GM21526 (cell line): Measurements from ENCODE around the gene SH3GLB2.

Experiments
- ATAC-seq: cut with Tn5 transposase; IDR thresholded peaks from one replicate; pipeline ENCODE4 v1.9.1; 2021; ENCODE audit warnings: moderate library complexity; ENCODE audit not compliant: unreplicated experiment, low FRiP score

Gene SH3GLB2

DNA sequence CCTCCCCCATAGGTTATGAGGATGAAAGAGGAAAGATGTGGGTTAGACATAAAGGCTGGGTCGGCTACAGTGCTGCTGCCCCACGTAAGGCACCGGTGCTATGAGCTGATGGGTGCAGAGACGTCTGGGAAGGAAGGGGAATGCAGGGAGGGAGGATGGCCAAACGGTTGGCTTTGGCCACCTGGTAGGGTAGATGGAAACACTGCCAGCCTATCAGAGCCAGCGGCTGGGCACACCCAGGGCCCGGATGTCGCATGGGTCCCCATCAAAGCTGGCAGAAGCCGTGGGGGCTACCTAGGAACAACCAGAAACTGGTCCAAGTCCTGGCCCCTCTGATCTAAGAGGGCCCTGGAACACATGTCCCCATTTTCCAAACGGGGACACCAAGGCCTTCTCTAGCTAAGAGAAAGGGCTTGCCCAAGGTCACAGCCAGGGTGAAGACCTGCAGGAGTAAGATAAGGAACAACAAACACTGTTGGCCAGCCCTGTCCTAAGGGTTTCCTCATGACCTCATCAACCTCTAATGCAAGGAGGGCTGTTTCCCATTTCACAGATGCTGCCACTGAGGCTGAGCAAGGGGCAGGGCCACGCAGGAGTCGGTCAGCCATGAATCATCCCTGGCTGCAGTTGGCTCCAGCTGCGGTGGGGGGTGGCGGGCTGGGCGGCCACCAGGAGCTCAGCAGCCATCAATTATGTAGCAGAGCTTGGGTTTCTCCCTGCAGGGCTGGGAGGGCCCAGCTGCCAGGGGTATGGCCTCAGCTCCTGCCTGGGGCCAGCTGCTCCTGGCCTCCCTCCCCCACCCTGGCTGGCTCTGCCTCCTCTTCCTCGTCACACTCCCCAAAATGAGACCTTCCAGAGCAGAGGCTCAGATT is 4.9 kb downstream of the SH3GLB2 start:
- no peak for ATAC-seq

DNA sequence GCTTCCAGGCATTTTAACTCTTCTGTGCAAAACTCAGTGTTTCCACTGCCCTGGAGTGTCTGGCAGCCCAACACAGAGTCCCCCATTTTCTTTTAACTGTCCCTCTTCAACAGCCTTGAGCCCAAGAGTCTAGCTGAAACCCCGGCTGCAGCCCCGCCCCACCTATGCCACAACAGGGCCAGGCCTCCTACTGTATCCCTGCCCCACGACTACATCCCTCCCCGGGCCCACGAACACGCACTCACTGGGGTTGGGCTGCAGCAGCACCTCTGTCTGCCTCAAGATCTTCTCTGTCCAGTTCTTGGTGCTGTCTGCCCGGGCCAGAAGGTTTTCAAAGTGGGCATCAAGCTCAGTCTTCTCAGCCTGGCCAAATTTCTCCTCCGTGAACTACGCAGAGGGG is 6.1 kb downstream of the SH3GLB2 start:
- no peak for ATAC-seq

DNA sequence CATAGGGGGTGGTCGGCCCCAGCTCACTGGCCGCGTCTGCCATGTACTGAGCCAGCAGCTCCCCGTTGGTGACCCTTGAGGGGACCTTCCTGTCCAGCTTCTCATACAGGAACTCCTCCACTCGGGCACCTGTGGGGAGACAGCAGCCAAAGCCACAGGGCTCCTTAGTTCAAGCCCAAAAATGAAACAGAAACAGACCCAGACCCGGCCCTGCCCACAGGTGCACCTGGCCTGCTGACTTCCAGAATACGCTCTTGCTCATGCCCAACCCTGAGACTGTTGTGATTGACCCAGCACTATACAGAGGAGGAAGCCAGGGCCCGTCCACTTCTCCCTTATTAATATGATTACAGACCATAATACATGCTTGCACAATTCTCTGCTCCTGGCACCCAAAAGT is 7.0 kb downstream of the SH3GLB2 start:
- ATAC-seq, result no peak

DNA sequence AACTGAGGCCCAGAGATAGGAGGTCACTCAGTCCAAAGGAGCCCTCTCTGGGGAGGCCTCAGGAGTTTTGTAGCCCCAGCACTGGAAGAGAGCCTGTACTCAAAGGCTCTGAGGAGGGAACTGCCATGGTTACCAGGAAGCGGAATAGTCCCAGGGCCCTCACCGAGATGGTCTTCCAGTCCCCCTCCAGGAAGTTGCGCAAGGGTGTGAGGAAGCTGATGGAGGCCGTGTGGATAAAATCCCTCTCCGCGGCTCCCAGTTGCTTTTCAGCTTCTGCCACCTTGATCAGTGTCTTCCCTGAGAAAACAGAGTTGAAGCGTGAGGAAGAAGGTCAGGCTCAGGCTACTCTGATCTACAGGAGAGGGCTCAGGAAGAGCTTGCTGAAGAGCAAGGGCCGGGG is 13.5 kb downstream of the SH3GLB2 start:
- no peak for ATAC-seq

DNA sequence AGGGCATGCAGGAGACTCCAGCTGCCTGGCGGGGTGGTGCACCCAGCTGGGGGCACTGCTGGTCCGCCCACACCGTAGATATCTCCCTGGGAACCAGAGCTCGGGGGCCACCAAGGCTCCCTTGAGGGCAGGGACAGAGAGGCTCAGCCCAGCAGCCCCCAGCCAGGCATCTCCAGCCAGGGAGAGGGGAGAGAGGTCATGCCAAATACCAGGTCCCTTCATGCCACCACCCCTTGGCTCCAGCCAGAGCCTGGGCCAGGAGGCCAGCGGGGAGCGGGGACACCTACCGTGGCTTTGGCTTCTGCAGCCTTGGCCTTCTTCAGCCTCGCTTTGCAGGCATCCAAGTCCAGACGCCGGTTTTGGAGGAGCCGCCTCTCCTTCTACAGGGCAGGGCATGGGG is 14.0 kb downstream of the SH3GLB2 start:
- ATAC-seq, result no peak

DNA sequence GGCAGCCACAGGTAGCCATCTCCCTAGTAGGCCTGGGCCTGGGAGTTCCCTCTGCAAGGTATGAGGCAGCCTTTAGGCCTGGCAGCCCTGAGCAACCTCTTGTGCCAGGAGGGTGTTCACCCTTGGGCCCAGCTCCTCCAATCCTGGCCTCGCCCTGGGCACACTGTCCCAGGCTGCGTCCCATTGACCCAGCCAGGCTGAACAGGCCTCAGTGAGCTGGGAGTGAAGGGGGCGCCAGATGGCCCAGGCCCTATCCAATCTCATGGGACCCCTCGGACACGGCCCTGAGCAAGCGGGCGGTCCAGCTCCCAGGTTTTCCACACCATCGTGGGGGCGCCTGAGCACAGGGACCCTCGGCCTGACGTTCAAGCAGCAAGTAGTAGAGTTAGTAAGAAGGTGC is 14.5 kb downstream of the SH3GLB2 start:
- ATAC-seq, result no peak

DNA sequence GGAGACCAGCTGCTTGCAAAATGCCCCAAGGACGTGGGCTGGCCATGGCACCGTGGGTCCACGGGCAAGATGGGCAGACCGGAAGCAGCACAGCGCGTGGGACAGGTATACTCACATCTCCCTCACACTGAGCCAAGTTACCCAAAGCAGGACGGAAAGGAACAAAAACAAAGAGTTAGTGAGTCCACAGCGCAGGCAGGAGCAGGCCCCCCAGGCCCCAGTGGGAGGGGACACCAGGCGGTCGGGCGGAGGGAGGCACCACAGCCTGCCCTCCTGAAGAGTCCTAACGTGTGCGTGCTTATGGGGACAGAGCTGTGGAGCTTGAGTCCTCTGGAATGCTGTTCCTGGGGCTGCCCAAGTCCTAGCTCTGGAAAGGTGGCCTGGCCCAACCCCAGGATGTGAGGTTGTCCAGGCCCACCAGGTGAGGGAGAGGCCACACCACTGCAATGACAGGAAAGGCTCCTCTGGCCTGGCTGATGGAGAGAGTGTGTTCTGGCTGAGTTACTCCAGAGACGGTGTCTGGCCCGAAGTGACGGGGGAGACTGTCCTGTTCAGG is 15.2 kb downstream of the SH3GLB2 start:
- ATAC-seq, result no peak

DNA sequence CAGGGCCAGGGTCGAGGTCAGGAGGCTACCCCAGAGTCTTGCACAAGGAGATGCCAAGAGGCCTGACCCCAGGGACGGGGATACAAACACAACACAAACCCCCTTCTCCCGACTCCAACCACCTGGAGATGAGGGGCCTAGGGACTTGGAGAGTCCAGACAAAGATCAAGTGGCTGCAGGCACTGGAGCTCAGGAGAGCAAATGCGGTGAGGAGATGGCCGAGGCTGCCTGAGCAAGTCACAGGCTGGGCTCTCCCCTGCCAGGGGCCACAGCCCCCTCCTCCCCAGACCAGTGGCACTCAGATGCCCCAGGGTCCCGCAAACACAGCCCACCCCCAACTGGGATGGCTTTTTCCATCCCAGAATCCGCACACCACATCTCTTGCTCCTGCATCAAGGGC is 15.8 kb downstream of the SH3GLB2 start:
- no peak for ATAC-seq

DNA sequence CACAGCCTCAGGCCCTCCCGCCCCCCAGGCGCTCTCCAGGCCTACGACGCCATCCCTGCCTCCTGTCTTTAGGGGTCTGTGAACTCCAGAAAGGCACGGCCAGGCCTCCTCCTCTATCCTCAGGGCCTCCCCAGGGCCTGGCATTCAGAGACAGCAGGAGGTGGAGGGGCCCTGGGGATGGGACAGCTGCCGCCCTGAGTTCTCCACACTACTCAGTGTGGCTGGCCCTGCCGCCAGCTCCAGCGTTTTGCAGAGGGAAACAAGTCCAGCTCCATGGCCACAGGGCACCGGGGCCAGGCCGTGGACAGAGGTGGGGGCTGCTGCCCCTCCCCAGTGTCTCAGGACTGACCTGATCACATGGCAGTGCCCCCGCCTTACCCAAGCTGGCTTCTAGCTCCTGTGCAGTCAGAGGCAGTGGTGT is 16.4 kb downstream of the SH3GLB2 start:
- no peak for ATAC-seq

DNA sequence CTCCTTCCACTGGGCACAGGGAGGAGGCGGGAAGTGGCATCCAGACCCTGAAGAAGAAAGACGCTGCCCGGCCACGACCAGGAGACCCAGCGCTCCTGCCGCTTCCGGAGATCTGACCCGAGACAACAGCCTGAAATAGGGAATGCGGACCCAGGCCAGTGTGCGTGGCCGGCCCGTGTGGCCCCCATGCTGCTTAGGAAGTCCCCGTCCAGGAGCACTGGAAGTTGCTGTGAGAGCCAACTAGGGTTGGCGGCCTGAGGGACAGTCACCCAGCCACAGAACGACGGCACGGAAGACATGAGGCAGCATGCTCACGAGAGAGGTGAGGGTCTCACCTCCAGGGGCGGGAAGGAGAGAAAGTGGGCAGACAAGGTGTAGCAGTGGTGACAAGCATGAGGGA is 17.0 kb downstream of the SH3GLB2 start:
- ATAC-seq, result no peak

DNA sequence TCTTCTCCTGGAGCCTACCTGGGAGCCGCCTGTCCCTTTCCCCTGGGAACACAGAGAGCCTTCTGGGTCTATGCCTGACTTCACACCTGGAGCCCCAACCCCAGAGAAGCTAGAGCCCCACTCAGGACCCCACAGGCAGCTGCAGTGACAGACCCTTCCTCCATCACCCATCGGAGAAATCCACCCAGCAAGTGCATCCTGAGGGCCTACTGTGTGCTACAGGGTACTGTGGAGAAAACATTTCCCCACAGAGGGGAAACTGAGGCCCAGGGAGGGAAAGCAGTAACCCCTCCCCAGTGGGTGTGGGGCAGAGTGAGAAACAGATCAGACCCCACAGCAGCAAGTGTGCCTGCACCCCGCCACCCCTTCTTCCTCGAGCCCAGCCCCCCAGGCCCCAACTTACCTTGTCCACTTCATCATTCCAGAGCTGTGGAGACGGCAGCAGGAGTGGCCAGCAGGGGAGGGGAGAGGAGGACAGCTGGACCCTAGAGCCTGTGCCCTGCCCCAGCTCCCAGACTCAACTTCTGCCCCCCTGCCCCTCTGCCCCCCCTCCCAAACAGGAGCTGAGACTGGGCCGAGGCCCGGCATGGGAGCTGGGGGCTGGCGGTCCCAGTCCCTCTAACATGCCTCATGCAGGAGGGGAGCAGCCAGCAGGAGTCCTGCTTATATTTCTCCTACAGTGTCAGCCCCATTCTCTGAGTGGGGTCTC is 17.7 kb downstream of the SH3GLB2 start:
- ATAC-seq, result no peak

DNA sequence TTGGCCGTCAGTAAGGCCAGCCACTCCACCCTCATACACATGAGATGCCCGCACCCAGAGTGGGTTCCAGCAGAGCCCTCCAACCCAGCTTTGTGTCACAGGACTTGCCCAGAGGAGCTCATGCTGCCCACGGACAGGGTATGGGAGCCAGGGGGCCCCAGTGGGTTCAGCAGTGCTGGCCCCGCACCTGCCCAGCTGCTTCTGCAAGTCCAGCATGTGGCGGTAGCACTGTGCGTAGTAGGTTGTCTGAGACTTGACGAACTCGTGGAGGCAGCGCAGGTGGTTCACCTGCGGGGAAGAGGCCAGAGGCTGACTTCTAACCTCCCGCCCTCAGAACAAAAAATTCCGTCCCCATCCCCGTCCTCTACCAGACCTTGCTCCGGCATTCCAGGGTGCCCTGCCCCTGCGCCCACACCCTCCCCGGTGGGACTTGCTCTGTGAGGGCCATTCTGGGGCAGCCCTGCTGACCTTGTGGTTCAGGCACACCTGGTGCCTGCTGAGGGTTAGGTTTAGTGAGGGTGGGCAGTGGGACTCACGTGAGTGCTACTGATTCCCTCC is 18.5 kb downstream of the SH3GLB2 start:
- no peak for ATAC-seq

DNA sequence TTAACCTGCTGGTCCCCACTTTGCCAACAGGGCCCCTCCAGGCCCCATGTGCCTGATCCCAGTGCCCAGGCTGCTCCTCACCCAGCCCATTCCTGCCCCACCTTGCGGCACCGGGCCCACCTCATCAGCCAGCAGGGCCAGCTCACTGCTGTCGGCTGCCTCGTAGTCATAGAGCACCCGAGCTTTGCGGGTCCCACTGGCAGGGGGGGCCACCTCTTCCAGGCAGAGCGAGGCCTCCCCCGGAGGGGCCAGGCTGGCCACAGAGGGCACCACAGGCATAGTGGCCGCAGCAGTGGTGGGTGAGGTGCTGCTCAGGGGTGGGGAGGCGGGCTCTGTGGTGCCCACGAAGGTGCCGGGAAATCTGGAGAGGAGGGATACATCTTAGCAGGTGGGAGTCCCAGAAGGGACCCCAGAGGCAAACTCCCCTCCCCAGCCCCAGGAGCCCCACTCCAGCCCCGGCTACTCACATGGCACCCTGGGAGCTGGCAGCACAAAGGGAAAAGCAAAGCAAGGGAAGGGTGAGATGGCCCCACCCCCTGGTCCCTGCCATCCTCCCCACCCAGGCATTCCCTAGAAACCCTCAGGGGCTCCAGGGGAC is 19.0 kb downstream of the SH3GLB2 start:
- ATAC-seq, result no peak

DNA sequence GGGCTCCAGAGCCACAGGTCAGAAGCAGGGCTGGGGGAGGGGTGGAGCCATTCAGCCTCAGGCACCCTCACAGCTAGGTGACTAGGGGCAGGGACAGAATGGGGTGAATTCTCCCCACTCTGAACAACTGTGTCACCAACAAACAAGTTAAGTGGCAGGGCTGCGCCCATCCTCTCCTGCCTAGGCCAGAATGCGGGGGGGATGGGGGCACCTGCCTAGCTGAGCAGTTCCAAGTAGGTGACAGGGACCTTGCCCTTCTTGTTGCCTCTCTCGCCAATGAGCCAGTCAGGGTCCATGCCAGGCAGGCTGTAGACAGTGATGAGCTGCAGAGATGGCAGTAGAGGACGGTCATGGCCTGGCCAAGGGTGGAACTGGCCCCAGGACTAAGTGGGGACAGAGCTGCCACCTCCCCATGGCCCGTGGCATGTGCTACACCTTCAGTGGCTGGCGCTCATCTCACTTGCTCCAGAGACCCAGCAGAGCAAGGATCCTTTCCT is 19.6 kb downstream of the SH3GLB2 start:
- ATAC-seq, result no peak

DNA sequence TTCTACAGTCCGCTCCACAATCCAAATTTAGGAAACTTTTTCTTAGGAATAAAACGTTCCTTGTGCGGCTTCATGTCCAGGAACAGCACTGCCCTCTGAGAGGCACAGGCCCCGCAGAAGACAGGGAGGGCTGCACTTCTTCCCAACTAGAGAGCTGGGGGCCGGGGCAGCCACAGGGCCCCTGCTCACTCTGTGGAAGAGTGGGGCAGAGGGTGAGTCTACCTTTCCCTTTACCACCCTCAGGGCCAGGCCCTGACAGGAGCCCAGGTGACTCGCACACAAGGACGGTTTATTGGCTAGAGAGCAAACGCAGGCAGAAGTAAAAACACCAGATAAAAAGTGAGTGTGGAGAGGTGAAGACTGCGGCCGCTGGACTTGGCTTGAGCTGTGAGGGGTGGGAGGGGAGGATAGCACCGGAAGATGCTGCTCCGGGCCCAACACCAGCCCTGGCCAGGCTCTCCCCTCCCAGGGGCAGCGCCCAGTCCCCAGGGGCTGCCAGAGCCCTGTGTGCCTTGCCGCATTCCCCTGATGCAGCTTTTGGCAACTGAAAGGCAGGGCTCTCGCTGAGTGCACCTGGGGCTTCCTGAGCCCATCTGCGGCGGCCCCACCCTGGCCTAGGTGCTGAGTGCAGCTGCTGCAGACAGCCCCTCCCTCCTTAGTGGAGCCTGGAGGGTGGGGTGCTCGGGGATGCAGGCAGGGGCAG is 20.2 kb downstream of the SH3GLB2 start:
- ATAC-seq, result no peak

DNA sequence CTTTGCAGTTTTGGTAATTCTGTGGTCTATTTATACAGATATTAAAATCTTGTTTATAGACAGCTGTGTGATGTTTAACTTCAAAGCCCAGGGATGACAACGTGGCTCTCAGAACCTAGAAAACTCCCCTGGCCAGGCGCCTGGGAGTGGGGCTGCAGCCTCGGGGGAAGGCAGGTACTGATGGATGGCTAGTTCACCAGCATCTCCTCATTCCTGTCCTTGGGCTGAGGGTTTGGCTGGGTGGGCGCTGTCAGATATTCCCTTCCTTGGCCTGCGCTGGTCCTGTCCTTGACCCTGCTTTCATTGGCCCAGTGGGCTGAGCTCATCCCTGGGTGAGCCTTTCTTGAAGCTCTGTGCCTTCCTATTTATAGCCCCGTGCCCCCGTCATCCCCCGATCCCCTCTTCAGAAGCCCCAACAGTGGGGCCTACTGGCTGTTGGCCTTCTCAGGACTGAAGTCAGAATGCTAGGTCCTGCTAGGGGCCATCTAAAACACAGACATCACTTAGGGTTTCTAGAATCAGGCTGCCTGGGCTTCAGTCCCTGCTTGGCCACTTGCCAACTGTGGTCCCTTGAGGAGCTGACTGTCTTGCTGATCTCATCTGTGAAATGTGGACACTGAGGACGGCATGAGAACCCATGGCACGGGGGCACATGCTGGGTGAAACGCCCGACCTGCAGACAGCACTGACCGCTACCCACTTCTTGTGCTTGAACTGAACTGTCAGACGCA is 20.9 kb downstream of the SH3GLB2 start:
- ATAC-seq, result no peak

DNA sequence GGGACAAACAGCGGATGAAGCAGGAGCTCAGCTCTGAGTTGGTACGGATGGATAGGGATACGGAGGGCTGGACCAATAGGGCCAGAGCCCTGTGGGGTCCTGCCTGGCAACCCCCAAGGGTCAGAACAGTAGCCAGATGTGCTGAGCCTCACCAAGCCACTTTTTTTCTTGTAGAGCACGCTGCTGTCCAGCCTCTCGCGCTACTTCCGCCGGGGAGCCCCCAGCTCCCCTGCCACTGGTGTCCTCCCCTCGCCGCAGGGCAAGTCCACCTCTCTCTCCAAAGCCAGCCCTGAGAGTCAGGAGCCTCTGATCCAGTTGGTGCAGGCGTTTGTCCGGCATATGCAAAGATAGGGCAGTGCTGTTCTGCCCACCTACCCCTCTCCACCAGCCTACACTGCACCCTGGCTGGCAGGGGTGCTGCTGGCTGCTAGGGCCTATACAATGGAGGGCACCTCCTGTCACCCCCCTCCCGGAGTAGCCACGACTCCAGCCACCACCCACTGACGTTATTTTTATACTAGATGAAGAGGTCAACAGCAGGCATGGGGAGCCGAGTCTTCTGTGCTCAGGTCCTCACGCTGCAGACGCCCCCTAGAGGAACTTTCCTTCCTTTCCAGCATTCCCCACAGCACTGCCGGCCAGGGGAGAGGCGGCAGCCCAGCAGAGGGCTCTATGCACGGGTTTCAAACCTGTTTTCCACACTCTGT is 21.6 kb downstream of the SH3GLB2 start:
- ATAC-seq, result no peak

DNA sequence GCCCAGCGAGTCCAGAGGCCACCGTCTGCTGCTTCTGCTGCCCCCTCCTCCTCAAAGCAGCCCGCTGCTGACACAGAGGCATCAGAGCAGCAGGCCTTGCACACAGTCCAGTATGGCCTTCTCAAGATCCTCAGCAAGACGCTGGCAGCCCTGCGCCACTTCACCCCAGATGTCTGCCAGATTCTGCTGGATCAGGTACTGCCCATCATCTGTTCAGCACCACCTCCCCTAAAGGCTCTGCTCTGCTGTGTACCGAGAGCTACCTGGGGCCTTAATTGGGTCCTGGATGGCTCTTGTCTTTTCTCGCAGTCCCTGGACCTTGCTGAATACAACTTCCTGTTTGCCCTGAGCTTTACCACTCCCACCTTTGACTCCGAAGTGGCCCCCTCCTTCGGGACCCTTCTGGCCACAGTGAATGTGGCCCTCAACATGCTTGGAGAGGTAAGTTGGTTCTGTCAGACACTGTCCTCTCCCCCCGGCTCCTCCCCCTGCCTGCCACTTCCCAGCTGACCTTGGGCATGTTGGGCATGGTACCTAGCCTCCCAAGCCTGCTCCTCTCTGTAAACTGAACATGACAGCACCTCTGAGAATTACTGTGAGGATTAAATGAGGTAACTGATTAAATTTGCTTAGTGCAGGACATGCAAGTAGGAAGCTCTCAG is 22.7 kb downstream of the SH3GLB2 start:
- no peak for ATAC-seq
